ENCODE results near the gene SCAMP2.

- no peak for TF ChIP-seq NFIC (IDR thresholded peaks at IDR 0.05; ENCODE audit: low read depth, low read length)
- no peak for TF ChIP-seq POLR2AphosphoS5 (IDR thresholded peaks at IDR 0.05; ENCODE audit: low read length)
- no peak for TF ChIP-seq TBL1XR1 (IDR thresholded peaks at IDR 0.05; ENCODE audit: low read depth, low read length)
Measured at GRCh38 chr15:74822233-74822632, 50.9 kb downstream of the SCAMP2 start.
